K562 (cell line): ENCODE results near the gene ACADVL. TPM values are rescaled to one million over a fixed set of nuclear protein-coding genes. Genes with fewer than 3 reads are reported as not detected.
A peak's percentile ranks its signal among the peaks of the same experiment; 100 is the strongest.

Experiments used
- ADNP ChIP-seq: fragments of 200-800 bp; sonication (Bioruptor generic); IDR thresholded peaks from 2 replicates; pipeline ENCODE4 v1.6.1; 2016; ENCODE audit warnings: missing genetic modification characterization, missing compliant biosample characterization
- CBX5 ChIP-seq: IDR thresholded peaks from 2 replicates; pipeline ENCODE4 v1.6.1; 2014; ENCODE audit warnings: low read depth, borderline replicate concordance
- DACH1 ChIP-seq: fragments of 450-650 bp; IDR thresholded peaks from 2 replicates; pipeline ENCODE4 v1.6.1; 2018; ENCODE audit not compliant: partially characterized antibody
- GATA2 ChIP-seq: sonication (generic); formaldehyde crosslinking; IDR thresholded peaks from 2 replicates; pipeline ENCODE4 v1.4.0; 2020; ENCODE audit warnings: mild to moderate bottlenecking, missing genetic modification reagents
- MYC ChIP-seq, 2 experiments: fragments of 250-450 bp in 1 of 2; sonication (Bioruptor Pico) in 1 of 2; IDR thresholded peaks; 2 replicates each; pipeline versions ENCODE4 v1.5.1 to v1.6.1; 2012 to 2021; ENCODE audit warnings: low read depth in 2 of 2, borderline replicate concordance in 1 of 2, improper control_type of control experiment in 1 of 2, low read length in 1 of 2, mild to moderate bottlenecking in 1 of 2, moderate library complexity in 1 of 2
- RBBP5 ChIP-seq: fragments of 200-600 bp; sonication (generic); IDR thresholded peaks from 2 replicates; pipeline ENCODE4 v1.6.1; 2012; ENCODE audit warnings: borderline replicate concordance, mild to moderate bottlenecking, low read length, control low read depth, inconsistent platforms; ENCODE audit not compliant: insufficient read depth, poor library complexity, severe bottlenecking
- RBM17 ChIP-seq: fragments of 200-400 bp; formaldehyde crosslinking; IDR thresholded peaks from 2 replicates; pipeline ENCODE4 v1.6.1; 2017; ENCODE audit warnings: low read depth, mild to moderate bottlenecking, low read length, borderline replicate concordance
- RCOR1 ChIP-seq, 2 experiments: IDR thresholded peaks; 2 replicates each; pipeline ENCODE4 v1.6.1; 2012; ENCODE audit warnings: low read depth in 2 of 2, low read length in 2 of 2, borderline replicate concordance in 1 of 2, improper control_type of control experiment in 1 of 2
- SNIP1 ChIP-seq: fragments of 450-650 bp; IDR thresholded peaks from 2 replicates; pipeline ENCODE4 v1.7.1; 2017; ENCODE audit warnings: low read depth, mild to moderate bottlenecking
- TBP ChIP-seq: optimal IDR thresholded peaks from 2 replicates; pipeline ENCODE3; 2011; ENCODE audit warnings: low read depth, low read length, improper control_type of control experiment
- ZZZ3 ChIP-seq: fragments of 450-650 bp; IDR thresholded peaks from 2 replicates; pipeline ENCODE4 v1.6.1; 2016; ENCODE audit warnings: antibody characterized with exemption, mild to moderate bottlenecking, moderate library complexity
- polyA plus RNA-seq, 8 experiments: library from polyadenylated mRNA; depleted of rRNA in 4 of 8; stranded (reverse) in 5 of 8; unstranded in 3 of 8; fragments of >200 nt; fragmentation: Nextera tagmentation in 2 of 8; fragmentation: Illumina TruSeq in 1 of 8; extraction: Ambion mirVana in 2 of 8; extraction: Trizol in 1 of 8; gene quantifications; 2 replicates each; pipeline versions ENCODE4 v1.2.1 to v1.2.3, GENCODE V29; 2011 to 2014; ENCODE audit warnings: inconsistent platforms in 1 of 8, missing spikeins in 1 of 8
- total RNA-seq, 7 experiments: library from RNA; depleted of rRNA in 6 of 7; stranded (reverse); fragments of >200 nt in 6 of 7; fragmentation: Illumina TruSeq in 2 of 7; extraction: Trizol in 2 of 7; gene quantifications; 2 replicates each; pipeline versions ENCODE4 v1.2.1 to v1.2.3, GENCODE V29; 2011 to 2021; ENCODE audit warnings: low replicate concordance in 1 of 7
- TF ChIP-seq, protein P1 (sequence below): fragments of 450-650 bp; formaldehyde crosslinking; IDR thresholded peaks from 2 replicates; pipeline ENCODE4 v1.4.0; 2020; ENCODE audit warnings: mild to moderate bottlenecking, moderate library complexity
- TF ChIP-seq, protein P2 (sequence below), 2 experiments: fragments of 200-800 bp in 1 of 2; sonication (Bioruptor generic) in 1 of 2; sonication (generic) in 1 of 2; formaldehyde crosslinking in 1 of 2; IDR thresholded peaks in 1 of 2; conservative IDR thresholded peaks in 1 of 2; 2 replicates each; pipeline versions ENCODE4 v1.5.0 to v1.6.1; 2016 to 2020; ENCODE audit warnings: missing compliant biosample characterization in 1 of 2, missing genetic modification characterization in 1 of 2, missing genetic modification reagents in 1 of 2
- TF ChIP-seq, protein P3 (sequence below): fragments of 450-650 bp; IDR thresholded peaks from 2 replicates; pipeline ENCODE4 v1.6.1; 2014; ENCODE audit warnings: low read depth, mild to moderate bottlenecking, moderate library complexity, borderline replicate concordance
- TF ChIP-seq, protein P4 (sequence below): fragments of 200-800 bp; sonication (Bioruptor generic); IDR thresholded peaks from 2 replicates; pipeline ENCODE4 v1.6.1; 2017; ENCODE audit warnings: missing genetic modification characterization, missing compliant biosample characterization
- TF ChIP-seq, protein P5 (sequence below): fragments of 250-450 bp; sonication (Bioruptor Pico); IDR thresholded peaks from 2 replicates; pipeline ENCODE4 v1.4.0; 2020; ENCODE audit warnings: mild to moderate bottlenecking
- TF ChIP-seq, protein P6 (sequence below): fragments of 450-650 bp; IDR thresholded peaks from 2 replicates; pipeline ENCODE4 v1.6.1; 2016; ENCODE audit warnings: low read depth, mild to moderate bottlenecking, moderate library complexity

ACADVL gene
- total and polyA plus RNA-seq, 9 of the 15 experiments (the other 6 are each of a cell fraction or from before 2014, with no cell fraction given), result 25.5 to 449 (median 214) TPM

DNA sequence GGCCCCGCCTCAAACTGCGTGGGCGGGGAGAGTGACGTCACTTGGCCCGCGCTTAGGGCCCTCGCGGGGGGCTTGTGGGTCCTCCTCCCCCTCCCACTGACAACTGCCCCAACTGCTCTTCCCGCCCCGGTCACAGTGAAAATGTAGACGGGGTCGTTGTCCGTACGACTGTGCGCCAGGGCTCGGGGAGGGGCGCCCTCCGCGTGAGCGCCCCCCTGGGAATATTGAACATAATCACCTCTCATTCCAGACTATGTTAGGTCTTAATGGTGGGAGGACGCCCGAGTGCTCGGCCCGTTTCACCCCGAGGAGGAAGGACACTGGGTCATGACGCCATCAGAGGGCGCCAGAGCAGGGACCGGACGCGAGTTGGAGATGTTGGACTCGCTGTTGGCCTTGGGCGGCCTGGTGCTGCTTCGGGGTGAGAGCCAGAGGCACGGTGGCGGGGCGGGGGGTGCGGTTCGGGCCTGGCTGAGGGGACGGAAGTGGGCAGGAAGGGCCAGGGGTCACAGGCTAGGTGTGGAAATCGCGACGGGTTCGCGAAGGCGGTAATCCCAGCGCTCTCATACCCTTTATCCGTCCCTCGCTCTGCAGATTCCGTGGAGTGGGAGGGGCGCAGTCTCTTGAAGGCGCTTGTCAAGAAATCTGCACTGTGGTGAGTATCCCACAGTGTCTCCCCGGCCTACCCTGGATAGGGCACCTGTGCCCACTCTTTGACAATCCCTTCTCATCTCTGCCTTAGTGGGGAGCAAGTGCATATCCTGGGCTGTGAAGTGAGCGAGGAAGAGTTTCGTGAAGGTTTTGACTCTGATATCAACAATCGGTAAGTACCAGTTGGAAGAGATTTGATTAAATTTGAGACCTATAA lies 32.7 kb downstream of the ACADVL start, which contains the start of gene ELP5 (continued):
- TF ChIP-seq MYC (IDR thresholded peaks at IDR 0.05; ENCODE audit: low read depth, low read length), result peak; percentile 68; the same call in 1 of the 2 replicates
- TF ChIP-seq MYC (CRISPR knock-in tag; IDR thresholded peaks at IDR 0.05; ENCODE audit: borderline replicate concordance, low read depth), result no peak
- no peak for TF ChIP-seq RBBP5
- TF ChIP-seq ZZZ3, result no peak
- TF ChIP-seq, protein P1, sequence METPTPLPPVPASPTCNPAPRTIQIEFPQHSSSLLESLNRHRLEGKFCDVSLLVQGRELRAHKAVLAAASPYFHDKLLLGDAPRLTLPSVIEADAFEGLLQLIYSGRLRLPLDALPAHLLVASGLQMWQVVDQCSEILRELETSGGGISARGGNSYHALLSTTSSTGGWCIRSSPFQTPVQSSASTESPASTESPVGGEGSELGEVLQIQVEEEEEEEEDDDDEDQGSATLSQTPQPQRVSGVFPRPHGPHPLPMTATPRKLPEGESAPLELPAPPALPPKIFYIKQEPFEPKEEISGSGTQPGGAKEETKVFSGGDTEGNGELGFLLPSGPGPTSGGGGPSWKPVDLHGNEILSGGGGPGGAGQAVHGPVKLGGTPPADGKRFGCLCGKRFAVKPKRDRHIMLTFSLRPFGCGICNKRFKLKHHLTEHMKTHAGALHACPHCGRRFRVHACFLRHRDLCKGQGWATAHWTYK, result no peak
- no peak for TF ChIP-seq DACH1
- no peak for TF ChIP-seq CBX5
- TF ChIP-seq, protein P2, sequence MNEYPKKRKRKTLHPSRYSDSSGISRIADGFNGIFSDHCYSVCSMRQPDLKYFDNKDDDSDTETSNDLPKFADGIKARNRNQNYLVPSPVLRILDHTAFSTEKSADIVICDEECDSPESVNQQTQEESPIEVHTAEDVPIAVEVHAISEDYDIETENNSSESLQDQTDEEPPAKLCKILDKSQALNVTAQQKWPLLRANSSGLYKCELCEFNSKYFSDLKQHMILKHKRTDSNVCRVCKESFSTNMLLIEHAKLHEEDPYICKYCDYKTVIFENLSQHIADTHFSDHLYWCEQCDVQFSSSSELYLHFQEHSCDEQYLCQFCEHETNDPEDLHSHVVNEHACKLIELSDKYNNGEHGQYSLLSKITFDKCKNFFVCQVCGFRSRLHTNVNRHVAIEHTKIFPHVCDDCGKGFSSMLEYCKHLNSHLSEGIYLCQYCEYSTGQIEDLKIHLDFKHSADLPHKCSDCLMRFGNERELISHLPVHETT (CRISPR knock-in tag; conservative IDR thresholded peaks at IDR 0.05 in 1 of 2, IDR thresholded peaks at IDR 0.05 in 1 of 2), result peak in 1 of 2 experiments; percentile 83; a peak in 2 of 4 replicates
- no peak for TF ChIP-seq SNIP1
- TF ChIP-seq, protein P3, sequence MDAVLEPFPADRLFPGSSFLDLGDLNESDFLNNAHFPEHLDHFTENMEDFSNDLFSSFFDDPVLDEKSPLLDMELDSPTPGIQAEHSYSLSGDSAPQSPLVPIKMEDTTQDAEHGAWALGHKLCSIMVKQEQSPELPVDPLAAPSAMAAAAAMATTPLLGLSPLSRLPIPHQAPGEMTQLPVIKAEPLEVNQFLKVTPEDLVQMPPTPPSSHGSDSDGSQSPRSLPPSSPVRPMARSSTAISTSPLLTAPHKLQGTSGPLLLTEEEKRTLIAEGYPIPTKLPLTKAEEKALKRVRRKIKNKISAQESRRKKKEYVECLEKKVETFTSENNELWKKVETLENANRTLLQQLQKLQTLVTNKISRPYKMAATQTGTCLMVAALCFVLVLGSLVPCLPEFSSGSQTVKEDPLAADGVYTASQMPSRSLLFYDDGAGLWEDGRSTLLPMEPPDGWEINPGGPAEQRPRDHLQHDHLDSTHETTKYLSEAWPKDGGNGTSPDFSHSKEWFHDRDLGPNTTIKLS, result peak; percentile 49
- TF ChIP-seq, protein P4, sequence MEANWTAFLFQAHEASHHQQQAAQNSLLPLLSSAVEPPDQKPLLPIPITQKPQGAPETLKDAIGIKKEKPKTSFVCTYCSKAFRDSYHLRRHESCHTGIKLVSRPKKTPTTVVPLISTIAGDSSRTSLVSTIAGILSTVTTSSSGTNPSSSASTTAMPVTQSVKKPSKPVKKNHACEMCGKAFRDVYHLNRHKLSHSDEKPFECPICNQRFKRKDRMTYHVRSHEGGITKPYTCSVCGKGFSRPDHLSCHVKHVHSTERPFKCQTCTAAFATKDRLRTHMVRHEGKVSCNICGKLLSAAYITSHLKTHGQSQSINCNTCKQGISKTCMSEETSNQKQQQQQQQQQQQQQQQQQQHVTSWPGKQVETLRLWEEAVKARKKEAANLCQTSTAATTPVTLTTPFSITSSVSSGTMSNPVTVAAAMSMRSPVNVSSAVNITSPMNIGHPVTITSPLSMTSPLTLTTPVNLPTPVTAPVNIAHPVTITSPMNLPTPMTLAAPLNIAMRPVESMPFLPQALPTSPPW (CRISPR knock-in tag), result peak; percentile 89
- peak; percentile 62 for TF ChIP-seq TBP
- no peak for TF ChIP-seq GATA2 (CRISPR knock-in tag)
- TF ChIP-seq, protein P5, sequence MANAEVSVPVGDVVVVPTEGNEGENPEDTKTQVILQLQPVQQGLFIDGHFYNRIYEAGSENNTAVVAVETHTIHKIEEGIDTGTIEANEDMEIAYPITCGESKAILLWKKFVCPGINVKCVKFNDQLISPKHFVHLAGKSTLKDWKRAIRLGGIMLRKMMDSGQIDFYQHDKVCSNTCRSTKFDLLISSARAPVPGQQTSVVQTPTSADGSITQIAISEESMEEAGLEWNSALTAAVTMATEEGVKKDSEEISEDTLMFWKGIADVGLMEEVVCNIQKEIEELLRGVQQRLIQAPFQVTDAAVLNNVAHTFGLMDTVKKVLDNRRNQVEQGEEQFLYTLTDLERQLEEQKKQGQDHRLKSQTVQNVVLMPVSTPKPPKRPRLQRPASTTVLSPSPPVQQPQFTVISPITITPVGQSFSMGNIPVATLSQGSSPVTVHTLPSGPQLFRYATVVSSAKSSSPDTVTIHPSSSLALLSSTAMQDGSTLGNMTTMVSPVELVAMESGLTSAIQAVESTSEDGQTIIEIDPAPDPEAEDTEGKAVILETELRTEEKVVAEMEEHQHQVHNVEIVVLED (CRISPR knock-in tag), result no peak
- TF ChIP-seq ADNP (tag), result no peak
- TF ChIP-seq RBM17, result no peak
- TF ChIP-seq, protein P6, sequence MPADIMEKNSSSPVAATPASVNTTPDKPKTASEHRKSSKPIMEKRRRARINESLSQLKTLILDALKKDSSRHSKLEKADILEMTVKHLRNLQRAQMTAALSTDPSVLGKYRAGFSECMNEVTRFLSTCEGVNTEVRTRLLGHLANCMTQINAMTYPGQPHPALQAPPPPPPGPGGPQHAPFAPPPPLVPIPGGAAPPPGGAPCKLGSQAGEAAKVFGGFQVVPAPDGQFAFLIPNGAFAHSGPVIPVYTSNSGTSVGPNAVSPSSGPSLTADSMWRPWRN, result no peak
- peak in 1 of 2 experiments; percentile 7; a peak in 1 of 4 replicates for TF ChIP-seq RCOR1 (IDR thresholded peaks at IDR 0.05; ENCODE audit: borderline replicate concordance in 1 of 2, low read depth in 2 of 2, low read length in 2 of 2)
